ENCODE results near the gene SAPCD2. TPM values are rescaled to one million over a fixed set of nuclear protein-coding genes. Genes with fewer than 3 reads are reported as not detected.

The SAPCD2 gene
- total and polyA plus RNA-seq, 2 of the 4 experiments (the other 2 are of a cell fraction) = 3.4 to 4.9 TPM

GRCh38 chr9:137040568-137040967 lies 29.8 kb downstream of the SAPCD2 start:
- Histone ChIP-seq H2BK120ac (ENCODE audit: low read depth, low read length) (no peak overlapping the region), H3K9me3 (ENCODE audit: control insufficient read depth, insufficient read depth, low read length) (no peaks in the 10 kb centered on the region), H3K23ac (ENCODE audit: low read depth, low read length) (no peak overlapping the region), H3K18ac (ENCODE audit: low read depth, low read length) (no peak overlapping the region), H3K4me2 (ENCODE audit: low read depth, low read length) (no peak overlapping the region), H3K27me3 (ENCODE audit: control insufficient read depth, insufficient read depth, low read length) (no peaks in the 10 kb centered on the region), H2BK15ac (ENCODE audit: low read depth, low read length) (no peak overlapping the region), H2AK5ac (ENCODE audit: low read depth, low read length) (no peak overlapping the region), H2AK9ac (replicated peaks; ENCODE audit: low read depth, low read length, poor library complexity) (no peak overlapping the region), H4K5ac (ENCODE audit: low read depth, low read length) (no peak overlapping the region), H4K8ac (ENCODE audit: low read depth in 2 of 2, low read length in 2 of 2) (no peak overlapping the region), H3K36me3 (ENCODE audit: control insufficient read depth, insufficient read depth, low read length) (peaks cover 17% of the 10 kb centered on the region), H3K9ac (ENCODE audit: low read depth, low read length) (no peak overlapping the region), H3K79me1 (ENCODE audit: low read depth in 1 of 2, low read length in 2 of 2) (peaks cover 5 to 16% of the 10 kb centered on the region in 2 experiments; a peak in 3 of 4 replicates), H3K9me1 (ENCODE audit: insufficient read depth, low read length) (no peaks in the 10 kb centered on the region), H3K4me3 (ENCODE audit: insufficient read depth, low read depth, low read length) (no peak overlapping the region), H2BK5ac (ENCODE audit: low read depth, low read length, poor library complexity, severe bottlenecking) (no peak overlapping the region), H3K56ac (ENCODE audit: extremely low read depth, insufficient read depth, low read length) (no peak overlapping the region), H3K14ac (replicated peaks; ENCODE audit: low read depth, low read length) (no peak overlapping the region), H4K91ac (ENCODE audit: insufficient read depth, low read depth, low read length) (no peak overlapping the region), H2AFZ (replicated peaks; ENCODE audit: low read length, poor library complexity) (no peak overlapping the region), H4K20me1 (ENCODE audit: insufficient read depth, low read length) (peaks cover 30% of the 10 kb centered on the region), H3K4ac (ENCODE audit: low read depth, low read length) (no peak overlapping the region), H2BK20ac (ENCODE audit: low read depth, low read length) (no peak overlapping the region), H3K4me1 (ENCODE audit: control insufficient read depth, insufficient read depth, low read length) (peaks cover 11% of the 10 kb centered on the region), H3K27ac (ENCODE audit: insufficient read depth, low read length) (no peak overlapping the region)
- TF ChIP-seq POLR2A (IDR thresholded peaks at IDR 0.05; ENCODE audit: low read depth, low read length) = no peak
- TF ChIP-seq RCOR1 (IDR thresholded peaks at IDR 0.05; ENCODE audit: insufficient replicate concordance, low read length) = no peak
- DNase-seq (no peak), ATAC-seq (ENCODE audit: low read depth) (no peak)
- dilution Hi-C loops (cut with HindIII; ENCODE audit: low sequenced_read_pairs, unreplicated experiment) (no loop called here), in situ Hi-C loops (cut with MboI; ENCODE audit: low sequenced_read_pairs) (no loop called here), intact Hi-C loops (cut with micrococcal nuclease) (no loop called here)
- ChIA-PET CTCF (no interaction called here), POLR2A (ENCODE audit: unreplicated experiment) (no interaction called here)
- WGBS, 2 experiments (ENCODE audit: extremely low coverage in 2 of 2, insufficient read length in 1 of 2) = 89% methylated on average over 7 of the region's 23 CpGs; no CpG with 5 or more reads in 1 of the 2 experiments
- BruUV-seq (replicated peaks) = no TSS peak
